Testis (tissue), 3 donors: Measurements from ENCODE around the gene HNF4A. TPM values are rescaled to one million over a fixed set of nuclear protein-coding genes. Genes with fewer than 3 reads are reported as not detected.
A peak's percentile ranks its signal among the peaks of the same experiment; 100 is the strongest.

Experiments
- DNase-seq: peaks from one replicate; pipeline ENCODE4 v3.0.0-alpha.2; 2019
- H3K27ac ChIP-seq, 2 donors: fragments of 200-600 bp; sonication (generic); one replicate each; pipeline ENCODE4 v1.5.1; 2019
- H3K27me3 ChIP-seq: fragments of 200-600 bp; sonication (generic); one replicate; pipeline ENCODE4 v1.5.1; 2019
- H3K36me3 ChIP-seq: fragments of 200-600 bp; sonication (generic); one replicate; pipeline ENCODE4 v1.5.1; 2017; ENCODE audit warnings: low read depth; ENCODE audit errors: missing control alignments
- H3K4me1 ChIP-seq: fragments of 200-600 bp; sonication (generic); one replicate; pipeline ENCODE4 v1.5.1; 2019
- H3K4me3 ChIP-seq, 2 donors: fragments of 200-600 bp; sonication (generic); one replicate each; pipeline ENCODE4 v1.5.1; 2017 to 2019
- H3K9me3 ChIP-seq: fragments of 200-600 bp; sonication (generic); one replicate; pipeline ENCODE4 v1.5.1; 2017
- CTCF ChIP-seq, 3 experiments: fragments of 450-650 bp in 2 of 3; fragments of 200-600 bp in 1 of 3; sonication (generic) in 1 of 3; IDR thresholded peaks; one replicate each; pipeline ENCODE4 v1.5.1; 2016 to 2019; ENCODE audit warnings: antibody characterized with exemption in 3 of 3, mild to moderate bottlenecking in 2 of 3, moderate library complexity in 1 of 3
- POLR2A ChIP-seq: fragments of 450-650 bp; IDR thresholded peaks from one replicate; pipeline ENCODE4 v1.6.1; 2017; ENCODE audit warnings: antibody characterized with exemption, mild to moderate bottlenecking, moderate library complexity
- WGBS, 2 donors: methylation state at CpG; one replicate each; pipeline ENCODE4 v1.1.5; 2018; 5-methylcytosine and 5-hydroxymethylcytosine counted together
- intact Hi-C: fragments of 100-400 bp; cut with DNase I; formaldehyde crosslinking; loops from one replicate; pipeline ENCODE4 v1.15.1; 2023; ENCODE audit warnings: low total_unique reads
- polyA plus RNA-seq: library from polyadenylated mRNA; stranded (reverse); fragments of 350-450 nt; fragmentation: Illumina TruSeq; extraction: RNeasy Lipid Tissue Mini Kit (QIAGEN cat#74804); gene quantifications from one replicate; pipeline ENCODE4 v1.2.3, GENCODE V29; 2014; ENCODE audit warnings: low read depth, low replicate concordance; ENCODE audit not compliant: insufficient read depth
- total RNA-seq, 2 donors: library from RNA; depleted of rRNA; stranded (reverse); fragments of >200 nt; gene quantifications; one replicate each; pipeline ENCODE4 v1.2.3, GENCODE V29; 2016

HNF4A gene
- total and polyA plus RNA-seq, 3 donors from 2014 or later, result 1.2 to 2.5 (median 1.4) TPM

GRCh38 chr20:44370639-44371218 is 15.2 kb downstream of the HNF4A start:
- intact Hi-C loops, result no loop called here
- Histone ChIP-seq H3K9me3 (no peaks in the 10 kb centered on the region), H3K4me1 (no peaks in the 10 kb centered on the region), H3K36me3 (no peaks in the 10 kb centered on the region), H3K4me3 (no peak overlapping the region), H3K27me3 (no peaks in the 10 kb centered on the region), H3K27ac (no peak overlapping the region)
- DNase-seq, result no peak
- WGBS, 2 donors, result 79 to 90% methylated on average over 4 to 9 of the region's 9 CpGs
- TF ChIP-seq POLR2A, result no peak
- no peak for TF ChIP-seq CTCF (IDR thresholded peaks at IDR 0.05)

GRCh38 chr20:44382641-44383040 is 27.1 kb downstream of the HNF4A start:
- no peak overlapping the region for H3K27ac ChIP-seq
- DNase-seq, result no peak
- H3K4me1 ChIP-seq, result peaks cover 3% of the 10 kb centered on the region
- intact Hi-C loops, result no loop called here
- no peak overlapping the region for H3K4me3 ChIP-seq
- WGBS, 2 donors, result 69 to 74% methylated on average over 2 of the region's 2 CpGs
- no peaks in the 10 kb centered on the region for H3K27me3 ChIP-seq
- no peak for TF ChIP-seq CTCF (IDR thresholded peaks at IDR 0.05)
- H3K36me3 ChIP-seq, result no peaks in the 10 kb centered on the region
- H3K9me3 ChIP-seq, result no peaks in the 10 kb centered on the region

- DNase-seq, result peak; percentile 91
- intact Hi-C loops, result loop anchor here (5.0 kb wide), 1 partner anchor 78 kb away; no protein-coding TSS in a partner anchor
- peaks cover 3% of the 10 kb centered on the region for H3K4me1 ChIP-seq
- no peaks in the 10 kb centered on the region for H3K9me3 ChIP-seq
- H3K36me3 ChIP-seq, result no peaks in the 10 kb centered on the region
- 39 to 40% methylated on average over 9 of the region's 9 CpGs for WGBS, 2 donors
- no peaks in the 10 kb centered on the region for H3K27me3 ChIP-seq
- peak; percentile 41 to 80 (median 59) for TF ChIP-seq CTCF (IDR thresholded peaks at IDR 0.05)
- no peak for TF ChIP-seq POLR2A
- H3K27ac ChIP-seq, result no peak overlapping the region
- no peak overlapping the region for H3K4me3 ChIP-seq
Observed at GRCh38 chr20:44384423-44385027, 29.0 kb downstream of the HNF4A start.

GRCh38 chr20:44388466-44389023 is 33.0 kb downstream of the HNF4A start:
- Histone ChIP-seq H3K27ac (no peak overlapping the region), H3K4me3 (peak overlapping the region in 1 of 2 donors; percentile 17), H3K27me3 (no peaks in the 10 kb centered on the region), H3K36me3 (no peaks in the 10 kb centered on the region), H3K4me1 (peaks cover 8% of the 10 kb centered on the region), H3K9me3 (no peaks in the 10 kb centered on the region)
- intact Hi-C loops, result loop anchor here (5.0 kb wide), 1 partner anchor 74 kb away; no protein-coding TSS in a partner anchor
- 5 to 7% methylated on average over 9 to 29 of the region's 29 CpGs for WGBS, 2 donors
- peak; percentile 84 for DNase-seq
- peak; percentile 74 to 87 (median 78) for TF ChIP-seq CTCF (IDR thresholded peaks at IDR 0.05)
- no peak for TF ChIP-seq POLR2A
